ENCODE measurements around the gene CRISPLD2.
A peak's percentile ranks its signal among the peaks of the same experiment; 100 is the strongest.

The CRISPLD2 gene

GRCh38 chr16:84943620-84944019 lies 123.8 kb downstream of the CRISPLD2 start:
- no peak overlapping the region for H3K4me3 ChIP-seq (ENCODE audit: low read length)
- no peak for DNase-seq (ENCODE audit: low read depth)
- TF ChIP-seq CTCF (IDR thresholded peaks at IDR 0.05; ENCODE audit: insufficient read depth, low read depth, low read length, missing control alignments) = no peak

GRCh38 chr16:84947022-84947421 lies 127.2 kb downstream of the CRISPLD2 start:
- no peak for TF ChIP-seq CTCF (IDR thresholded peaks at IDR 0.05; ENCODE audit: insufficient read depth, low read depth, low read length, missing control alignments)
- DNase-seq (ENCODE audit: low read depth) = no peak
- no peak overlapping the region for H3K4me3 ChIP-seq (ENCODE audit: low read length)

- DNase-seq (ENCODE audit: low read depth) = no peak
- H3K4me3 ChIP-seq (ENCODE audit: low read length) = no peak overlapping the region
- TF ChIP-seq CTCF (IDR thresholded peaks at IDR 0.05; ENCODE audit: insufficient read depth, low read depth, low read length, missing control alignments) = no peak
Observed at GRCh38 chr16:84947996-84948850, 128.4 kb downstream of the CRISPLD2 start.

- no peak for DNase-seq (ENCODE audit: low read depth)
- no peak for TF ChIP-seq CTCF (IDR thresholded peaks at IDR 0.05; ENCODE audit: insufficient read depth, low read depth, low read length, missing control alignments)
- no peak overlapping the region for H3K4me3 ChIP-seq (ENCODE audit: low read length)
Observed at GRCh38 chr16:84948851-84949610, 129.2 kb downstream of the CRISPLD2 start.

GRCh38 chr16:84949772-84950436 lies 130.1 kb downstream of the CRISPLD2 start:
- no peak for TF ChIP-seq CTCF (IDR thresholded peaks at IDR 0.05; ENCODE audit: insufficient read depth, low read depth, low read length, missing control alignments)
- H3K4me3 ChIP-seq (ENCODE audit: low read length) = no peak overlapping the region
- DNase-seq (ENCODE audit: low read depth) = no peak

GRCh38 chr16:84950906-84951305 lies 131.1 kb downstream of the CRISPLD2 start:
- no peak overlapping the region for H3K4me3 ChIP-seq (ENCODE audit: low read length)
- peak; percentile 14 for DNase-seq (ENCODE audit: low read depth)
- TF ChIP-seq CTCF (IDR thresholded peaks at IDR 0.05; ENCODE audit: insufficient read depth, low read depth, low read length, missing control alignments) = no peak

Measured in epithelial cell of esophagus (primary cell).